Ovary (tissue), 9 donors: ENCODE results near the gene VSIG10L. TPM values are rescaled to one million over a fixed set of nuclear protein-coding genes. Genes with fewer than 3 reads are reported as not detected.

Experiments
- DNase-seq, 5 donors: peaks; one replicate each; pipeline ENCODE4 v3.0.0-alpha.2; 2019 to 2020
- H3K27ac ChIP-seq, 2 donors: fragments of 200-600 bp; one replicate each; pipeline versions ENCODE4 v1.5.1 to v1.8.0; 2019 to 2022
- H3K27me3 ChIP-seq: fragments of 200-600 bp; one replicate; pipeline ENCODE4 v1.8.0; 2022
- H3K36me3 ChIP-seq: fragments of 200-600 bp; sonication (generic); one replicate; pipeline ENCODE4 v1.5.1; 2019
- H3K4me1 ChIP-seq: one replicate; pipeline ENCODE4 v1.8.1; 2013; ENCODE audit warnings: mild to moderate bottlenecking, moderate library complexity; ENCODE audit not compliant: insufficient read depth
- H3K4me3 ChIP-seq: fragments of 200-600 bp; sonication (generic); one replicate; pipeline ENCODE4 v1.5.1; 2017
- H3K9me3 ChIP-seq, 2 donors: fragments of 200-600 bp in 1 of 2; sonication (generic) in 1 of 2; one replicate each; pipeline versions ENCODE4 v1.5.1 to v1.8.1; 2013 to 2019; ENCODE audit warnings: mild to moderate bottlenecking in 1 of 2, moderate library complexity in 1 of 2
- EP300 ChIP-seq: sonication (generic); formaldehyde crosslinking; IDR thresholded peaks from one replicate; pipeline ENCODE4 v1.6.1; 2017; ENCODE audit warnings: antibody characterized with exemption
- POLR2A ChIP-seq: fragments of 450-650 bp; IDR thresholded peaks from one replicate; pipeline ENCODE4 v1.6.1; 2017; ENCODE audit warnings: antibody characterized with exemption, mild to moderate bottlenecking, moderate library complexity
- WGBS, 3 donors: extraction: QIAGEN DNeasy Blood & Tissue Kit in 1 of 3; methylation state at CpG; one replicate each; pipeline versions ENCODE4 v1.1.5 to v1.1.7; 2013 to 2017; 5-methylcytosine and 5-hydroxymethylcytosine counted together
- intact Hi-C, 4 donors: fragments of 100-400 bp; cut with DNase I; formaldehyde crosslinking; loops; one replicate each; pipeline versions ENCODE4 v1.11.0 to v1.15.1; 2022 to 2023
- polyA plus RNA-seq, 2 donors: library from polyadenylated mRNA; stranded (reverse); fragments of 200-250 nt in 1 of 2; fragments of 350-450 nt in 1 of 2; fragmentation: Illumina TruSeq in 1 of 2; extraction: RNeasy Lipid Tissue Mini Kit (QIAGEN cat#74804) in 1 of 2; gene quantifications; one replicate each; pipeline ENCODE4 v1.2.3, GENCODE V29; 2013 to 2014
- total RNA-seq, 7 donors: library from RNA; depleted of rRNA in 2 of 7; stranded (reverse); fragments of >200 nt in 2 of 7; fragmentation: NEBNext Ultra II Directional in 3 of 7; extraction: Animal tissue kit (Norgen Biotek cat#: 25700) in 3 of 7; gene quantifications; one replicate each; pipeline versions ENCODE4 v1.1.0 to v1.2.4, GENCODE V29; 2016 to 2023
- TF ChIP-seq, protein P1 (sequence below), 3 donors: fragments of 450-650 bp in 2 of 3; fragments of 200-600 bp in 1 of 3; IDR thresholded peaks; one replicate each; pipeline versions ENCODE4 v1.5.1 to v1.8.0; 2016 to 2022; ENCODE audit warnings: antibody characterized with exemption in 3 of 3, mild to moderate bottlenecking in 1 of 3
- donor health status: DM: no; HTN: no; CAD: no; lungs with moderate emphysema.
- donor health status: DM: no; HTN: no; CAD: no.
- donor health status: Bipolar disorder and iron deficiency.
- donor health status: DM: yes; HTN: yes; CAD: no.
- donor health status: DM: no; HTN: no; CAD: no.
- donor health status: DM: yes; HTN: yes; CAD: no.

VSIG10L gene
- total and polyA plus RNA-seq, 9 donors = 1.8 to 8.1 (median 5.4) TPM

DNA sequence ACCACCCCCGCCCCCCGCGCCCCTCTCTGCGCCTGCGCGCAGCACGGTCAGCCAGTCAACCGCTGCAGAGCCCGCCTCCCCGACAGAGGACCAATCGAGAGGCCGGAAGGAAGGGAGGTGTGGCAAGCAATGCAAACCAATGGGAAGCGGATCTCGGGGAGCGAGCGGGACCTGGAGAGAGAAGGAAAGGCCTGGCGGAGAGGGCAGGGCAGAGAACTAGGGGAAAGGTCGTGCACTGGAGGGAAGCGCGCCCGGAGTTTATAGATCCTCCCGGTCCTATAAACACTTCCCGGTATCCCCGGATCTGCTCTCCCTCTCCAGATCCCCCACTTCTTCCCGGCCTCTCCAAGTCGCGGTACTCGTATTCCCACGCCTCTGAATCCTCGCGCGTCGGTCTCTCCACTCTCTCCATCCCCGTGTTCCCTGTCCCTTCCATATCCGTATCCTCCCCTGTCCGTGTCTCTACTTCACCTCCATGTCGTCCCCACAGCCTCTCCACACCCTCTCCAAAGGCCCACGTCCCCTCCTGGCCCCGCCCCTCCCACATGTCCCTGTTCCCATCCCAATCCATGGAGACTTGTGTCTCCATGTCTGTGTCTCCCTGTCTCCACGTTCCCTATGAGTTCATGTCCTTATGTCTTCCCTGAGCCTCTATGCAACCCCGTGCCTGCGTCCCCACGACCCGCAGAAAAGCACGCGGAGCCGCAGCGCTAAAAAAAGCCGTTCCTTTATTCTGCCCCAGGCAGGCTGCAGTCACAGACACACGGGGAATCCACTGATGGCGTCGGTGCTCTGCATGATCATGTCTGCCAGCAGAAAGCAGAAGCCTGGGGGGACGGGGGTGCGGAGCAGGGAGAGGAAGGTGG is 24.7 kb upstream of the VSIG10L start:
- peaks cover 7% of the 10 kb centered on the region for H3K4me1 ChIP-seq
- H3K9me3 ChIP-seq = no peaks in the 10 kb centered on the region
- peak overlapping the region; percentile 74 to 88 for H3K27ac ChIP-seq
- H3K4me3 ChIP-seq = peak overlapping the region; percentile 95
- intact Hi-C loops = loop anchor here in 2 of 4 donors (1.0 to 10.0 kb wide), 3 partner anchors 26 to 338 kb away; no protein-coding TSS in a partner anchor
- no peaks in the 10 kb centered on the region for H3K36me3 ChIP-seq
- WGBS, 3 donors = 0 to 1% (median 0%) methylated on average over 51 to 54 of the region's 54 CpGs
- TF ChIP-seq EP300 = no peak
- peak; percentile 92 for TF ChIP-seq POLR2A
- DNase-seq = peak; percentile 97 to 99 (median 98)
- H3K27me3 ChIP-seq = no peaks in the 10 kb centered on the region

- no peaks in the 10 kb centered on the region for H3K36me3 ChIP-seq
- peak within 1 kb of the TSS; percentile 74 to 88 for H3K27ac ChIP-seq
- 0 to 1% (median 1%) methylated on average over 22 to 27 of the region's 27 CpGs for WGBS, 3 donors
- peaks cover 7% of the 10 kb centered on the region for H3K4me1 ChIP-seq
- no peak for DNase-seq
- TF ChIP-seq POLR2A (no peak), EP300 (no peak)
- TF ChIP-seq, protein P1, sequence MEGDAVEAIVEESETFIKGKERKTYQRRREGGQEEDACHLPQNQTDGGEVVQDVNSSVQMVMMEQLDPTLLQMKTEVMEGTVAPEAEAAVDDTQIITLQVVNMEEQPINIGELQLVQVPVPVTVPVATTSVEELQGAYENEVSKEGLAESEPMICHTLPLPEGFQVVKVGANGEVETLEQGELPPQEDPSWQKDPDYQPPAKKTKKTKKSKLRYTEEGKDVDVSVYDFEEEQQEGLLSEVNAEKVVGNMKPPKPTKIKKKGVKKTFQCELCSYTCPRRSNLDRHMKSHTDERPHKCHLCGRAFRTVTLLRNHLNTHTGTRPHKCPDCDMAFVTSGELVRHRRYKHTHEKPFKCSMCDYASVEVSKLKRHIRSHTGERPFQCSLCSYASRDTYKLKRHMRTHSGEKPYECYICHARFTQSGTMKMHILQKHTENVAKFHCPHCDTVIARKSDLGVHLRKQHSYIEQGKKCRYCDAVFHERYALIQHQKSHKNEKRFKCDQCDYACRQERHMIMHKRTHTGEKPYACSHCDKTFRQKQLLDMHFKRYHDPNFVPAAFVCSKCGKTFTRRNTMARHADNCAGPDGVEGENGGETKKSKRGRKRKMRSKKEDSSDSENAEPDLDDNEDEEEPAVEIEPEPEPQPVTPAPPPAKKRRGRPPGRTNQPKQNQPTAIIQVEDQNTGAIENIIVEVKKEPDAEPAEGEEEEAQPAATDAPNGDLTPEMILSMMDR (IDR thresholded peaks at IDR 0.05) = no peak
- H3K9me3 ChIP-seq = no peaks in the 10 kb centered on the region
- no peaks in the 10 kb centered on the region for H3K27me3 ChIP-seq
- intact Hi-C loops = loop anchor here in 2 of 4 donors (1.0 to 10.0 kb wide), 3 partner anchors 25 to 339 kb away; no protein-coding TSS in a partner anchor
- H3K4me3 ChIP-seq = peak within 1 kb of the TSS; percentile 95
Observed at GRCh38 chr19:51365965-51366388, 24.0 kb upstream of the VSIG10L start, which contains the start of gene ETFB. ETFB (minus strand) TSS chr19:51366388; CDS start chr19:51366326, 62 bp downstream.

GRCh38 chr19:51365211-51365964 is 23.4 kb upstream of the VSIG10L start:
- no peaks in the 10 kb centered on the region for H3K36me3 ChIP-seq
- no peaks in the 10 kb centered on the region for H3K27me3 ChIP-seq
- DNase-seq = peak in 4 of 5 donors; percentile 30 to 50 (median 48)
- WGBS, 3 donors = 11 to 17% (median 12%) methylated on average over 10 of the region's 10 CpGs
- peaks cover 7% of the 10 kb centered on the region for H3K4me1 ChIP-seq
- intact Hi-C loops = loop anchor here in 1 of 4 donors (10.0 kb wide), 1 partner anchor 339 kb away; no protein-coding TSS in a partner anchor
- H3K9me3 ChIP-seq = no peaks in the 10 kb centered on the region
- H3K27ac ChIP-seq = peak overlapping the region; percentile 50 to 88
- peak overlapping the region; percentile 95 for H3K4me3 ChIP-seq
- TF ChIP-seq, protein P1 (IDR thresholded peaks at IDR 0.05) = no peak
- TF ChIP-seq POLR2A (no peak), EP300 (no peak)

GRCh38 chr19:51364200-51365106 is 22.5 kb upstream of the VSIG10L start:
- Histone ChIP-seq H3K4me3 (no peak overlapping the region), H3K4me1 (peaks cover 7% of the 10 kb centered on the region), H3K27me3 (no peaks in the 10 kb centered on the region), H3K36me3 (no peaks in the 10 kb centered on the region), H3K27ac (no peak overlapping the region), H3K9me3 (no peaks in the 10 kb centered on the region)
- intact Hi-C loops = loop anchor here in 1 of 4 donors (10.0 kb wide), 1 partner anchor 340 kb away; no protein-coding TSS in a partner anchor
- TF ChIP-seq EP300 (no peak), POLR2A (no peak)
- TF ChIP-seq, protein P1 (IDR thresholded peaks at IDR 0.05) = no peak
- DNase-seq = no peak
- WGBS, 3 donors = 79 to 86% (median 85%) methylated on average over 15 of the region's 15 CpGs
